GM15510 (cell line): ENCODE data around the gene CHMP5.
A peak's percentile ranks its signal among the peaks of the same experiment; 100 is the strongest.

Source experiments
- POLR2A ChIP-seq: IDR thresholded peaks from 3 replicates; pipeline ENCODE4 v1.6.1; 2011; ENCODE audit warnings: borderline replicate concordance; ENCODE audit not compliant: insufficient read length; ENCODE audit errors: extremely low read depth

The CHMP5 gene

GRCh38 chr9:33288828-33289483 is 24.1 kb downstream of the CHMP5 start:
- TF ChIP-seq POLR2A: no peak

DNA sequence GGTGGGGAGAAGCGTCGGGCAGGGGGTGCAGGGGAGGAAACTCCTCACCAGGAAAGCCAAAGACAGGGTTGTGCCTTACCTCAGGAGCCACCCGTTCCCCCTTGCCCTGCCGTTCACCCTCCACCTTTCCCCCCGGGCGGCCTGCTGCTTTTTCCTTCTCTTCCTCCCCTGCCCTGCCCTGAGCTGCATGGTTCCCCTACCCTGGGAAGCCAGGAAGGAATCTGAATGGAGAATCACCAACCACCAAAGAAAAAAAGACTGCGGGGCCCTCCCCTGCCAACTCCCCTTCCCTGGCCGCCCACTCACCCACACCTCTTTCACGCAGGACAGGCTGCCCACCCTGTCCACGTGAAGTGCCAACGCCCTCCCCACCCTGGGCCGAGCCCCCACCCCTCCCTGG is 24.6 kb downstream of the CHMP5 start:
- no peak for TF ChIP-seq POLR2A

GRCh38 chr9:33289936-33290246 is 25.0 kb downstream of the CHMP5 start:
- TF ChIP-seq POLR2A: no peak

DNA sequence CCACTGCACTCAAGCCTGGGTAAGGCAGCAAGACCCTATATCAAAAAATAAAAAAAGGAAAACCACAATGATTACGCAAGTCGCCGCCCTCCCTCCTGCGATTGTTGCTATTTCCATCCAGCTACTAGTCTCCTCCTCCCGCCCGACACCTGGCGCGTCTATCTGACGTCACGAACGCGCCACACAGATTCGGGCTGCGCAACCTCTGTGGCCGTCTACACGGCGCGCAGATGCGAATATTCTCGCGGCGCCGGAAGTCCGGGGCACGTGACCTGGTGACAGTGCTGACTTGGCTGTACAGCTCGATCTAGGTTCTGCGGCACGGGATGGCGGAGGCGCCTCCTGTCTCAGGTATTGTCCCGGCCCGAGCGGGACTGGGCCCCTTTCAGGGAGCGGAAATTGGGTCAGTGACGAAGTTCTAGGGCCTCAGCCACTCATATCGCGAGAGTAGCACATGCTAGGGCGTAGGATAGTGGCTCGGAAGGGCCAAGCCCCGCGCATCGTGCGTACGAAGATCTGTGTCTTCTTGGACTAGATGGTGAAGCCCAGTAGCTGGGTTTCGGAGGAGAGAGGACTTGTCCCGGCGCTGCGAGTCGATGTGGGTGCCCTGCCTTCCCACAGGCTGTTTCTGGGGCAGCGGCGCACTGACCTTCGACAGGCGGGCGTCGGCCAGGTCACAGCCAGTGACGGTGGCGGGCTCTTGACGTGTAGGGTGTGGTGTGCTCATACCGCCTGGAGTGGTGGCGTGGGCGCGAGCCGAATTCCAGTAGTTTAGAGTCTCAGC is 25.6 kb downstream of the CHMP5 start, which contains the start of gene NFX1:
Gene NFX1, plus strand, starts transcription at position 270 of the 784 bp plus-strand sequence. Its CDS starts 57 bp downstream, at position 327.
- peak; percentile 93 for TF ChIP-seq POLR2A

GRCh38 chr9:33291031-33291397 is 26.2 kb downstream of the CHMP5 start:
- TF ChIP-seq POLR2A: no peak

GRCh38 chr9:33291901-33292300 is 27.1 kb downstream of the CHMP5 start:
- TF ChIP-seq POLR2A: no peak

GRCh38 chr9:33293782-33294181 is 28.9 kb downstream of the CHMP5 start:
- no peak for TF ChIP-seq POLR2A

DNA sequence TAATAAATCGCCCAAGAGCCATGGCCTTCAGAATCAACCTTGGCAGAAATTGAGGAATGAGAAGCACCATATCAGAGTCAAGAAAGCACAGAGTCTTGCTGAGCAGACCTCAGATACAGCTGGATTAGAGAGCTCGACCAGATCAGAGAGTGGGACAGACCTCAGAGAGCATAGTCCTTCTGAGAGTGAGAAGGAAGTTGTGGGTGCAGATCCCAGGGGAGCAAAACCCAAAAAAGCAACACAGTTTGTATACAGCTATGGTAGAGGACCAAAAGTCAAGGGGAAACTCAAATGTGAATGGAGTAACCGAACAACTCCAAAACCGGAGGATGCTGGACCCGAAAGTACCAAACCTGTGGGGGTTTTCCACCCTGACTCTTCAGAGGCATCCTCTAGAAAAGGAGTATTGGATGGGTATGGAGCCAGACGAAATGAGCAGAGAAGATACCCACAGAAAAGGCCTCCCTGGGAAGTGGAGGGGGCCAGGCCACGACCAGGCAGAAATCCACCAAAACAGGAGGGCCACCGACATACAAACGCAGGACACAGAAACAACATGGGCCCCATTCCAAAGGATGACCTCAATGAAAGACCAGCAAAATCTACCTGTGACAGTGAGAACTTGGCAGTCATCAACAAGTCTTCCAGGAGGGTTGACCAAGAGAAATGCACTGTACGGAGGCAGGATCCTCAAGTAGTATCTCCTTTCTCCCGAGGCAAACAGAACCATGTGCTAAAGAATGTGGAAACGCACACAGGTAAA is 30.0 kb downstream of the CHMP5 start:
- TF ChIP-seq POLR2A: no peak

GRCh38 chr9:33295571-33295970 is 30.7 kb downstream of the CHMP5 start:
- TF ChIP-seq POLR2A: no peak

DNA sequence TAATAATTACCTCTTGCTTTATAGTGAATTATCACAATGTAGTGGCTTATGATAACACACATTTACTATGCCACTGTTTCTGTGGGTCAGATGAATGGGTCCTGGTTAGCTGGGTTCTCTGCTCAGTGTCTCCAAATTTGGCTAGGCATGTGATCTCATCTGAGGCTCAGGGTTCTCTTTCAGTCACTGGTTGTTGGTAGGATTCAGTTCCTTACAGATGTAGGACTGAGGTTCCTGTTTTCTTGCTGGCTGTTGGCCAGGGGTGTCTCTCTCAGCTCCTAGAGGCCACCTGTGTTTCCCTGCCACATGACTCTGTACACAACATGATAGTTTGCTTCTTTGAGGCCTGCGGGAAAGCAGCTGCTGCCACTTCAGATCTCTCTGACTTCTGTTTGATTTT is 32.6 kb downstream of the CHMP5 start:
- TF ChIP-seq POLR2A: no peak

GRCh38 chr9:33300546-33300945 is 35.7 kb downstream of the CHMP5 start:
- no peak for TF ChIP-seq POLR2A

DNA sequence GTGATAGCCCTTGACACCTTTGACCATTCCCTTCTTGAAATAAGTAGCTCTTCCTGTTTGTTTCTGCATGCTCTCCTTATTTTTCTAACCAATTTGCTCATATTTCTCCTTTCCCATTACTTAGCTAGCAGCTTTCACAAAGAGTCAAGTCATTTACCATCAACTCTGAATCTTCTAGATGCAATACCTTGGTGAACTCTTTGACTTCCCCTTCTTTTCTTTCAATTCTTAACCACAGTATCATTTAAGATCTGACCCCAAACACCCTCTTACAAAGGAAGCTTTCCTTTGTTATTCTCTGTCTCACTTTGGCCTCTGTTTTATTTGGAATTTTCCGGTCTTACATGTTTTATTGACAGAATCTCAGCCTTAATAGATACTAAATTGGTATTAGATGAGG is 39.5 kb downstream of the CHMP5 start:
- TF ChIP-seq POLR2A: no peak

GRCh38 chr9:33306037-33306436 is 41.2 kb downstream of the CHMP5 start:
- no peak for TF ChIP-seq POLR2A

DNA sequence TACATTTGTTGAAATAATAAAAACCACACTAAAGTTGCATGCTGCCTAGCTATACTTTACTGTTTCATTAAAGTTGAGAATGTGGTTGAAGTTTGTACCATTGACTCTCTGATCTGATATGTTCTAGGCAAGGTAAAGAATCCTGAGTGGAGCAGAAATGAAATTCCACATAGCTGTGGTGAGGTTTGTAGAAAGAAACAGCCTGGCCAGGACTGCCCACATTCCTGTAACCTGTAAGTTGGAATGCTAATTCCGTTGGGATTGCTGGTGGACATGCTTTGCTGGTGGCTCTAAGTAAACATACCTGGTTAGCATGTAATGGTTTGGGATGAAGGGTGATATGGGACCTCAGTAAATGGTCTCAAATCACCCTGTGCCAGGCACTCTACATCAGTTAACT is 42.2 kb downstream of the CHMP5 start:
- no peak for TF ChIP-seq POLR2A

GRCh38 chr9:33309903-33310302 is 45.1 kb downstream of the CHMP5 start:
- no peak for TF ChIP-seq POLR2A
